ENCODE measurements around the gene MED28.
"Not testable (repeated sequence)": the region's sequence is repeated elsewhere in the genome, so short reads cannot be mapped to it uniquely, and the experiment has no call there.

Gene MED28

GRCh38 chr4:17614416-17615299, at the start of gene MED28:
Gene MED28, plus strand, starts transcription at chr4:17614641. Its CDS starts 14 bp downstream, at chr4:17614655.
- DNase-seq, result peak; percentile 98

GRCh38 chr4:17565846-17566245, 48.6 kb upstream of the MED28 start:
- DNase-seq, result no peak

- DNase-seq, result no peak
These were observed 47.2 kb upstream of the MED28 start for GRCh38 chr4:17567271-17567670.

GRCh38 chr4:17574206-17574605, 40.2 kb upstream of the MED28 start:
- DNase-seq, result no peak

- not testable (repeated sequence) for DNase-seq
These were observed 39.3 kb upstream of the MED28 start for GRCh38 chr4:17575177-17575576.

GRCh38 chr4:17576932-17577664, 37.3 kb upstream of the MED28 start, which contains the start of gene LAP3:
Gene LAP3, plus strand, starts transcription at chr4:17577198. Its CDS starts 268 bp downstream, at chr4:17577466.
- DNase-seq, result peak; percentile 97

GRCh38 chr4:17577665-17578481, 36.6 kb upstream of the MED28 start:
- peak; percentile 70 for DNase-seq

- DNase-seq, result peak; percentile 59
These were observed 36.0 kb upstream of the MED28 start for GRCh38 chr4:17578482-17578891.

GRCh38 chr4:17580969-17581368, 33.5 kb upstream of the MED28 start:
- no peak for DNase-seq

GRCh38 chr4:17583276-17583675, 31.2 kb upstream of the MED28 start:
- DNase-seq, result no peak

- no peak for DNase-seq
These were observed 30.5 kb upstream of the MED28 start for GRCh38 chr4:17583941-17584340.

- DNase-seq, result no peak
These were observed 29.8 kb upstream of the MED28 start for GRCh38 chr4:17584521-17585213.

- DNase-seq, result no peak
These were observed 27.2 kb upstream of the MED28 start for GRCh38 chr4:17587094-17587822.

GRCh38 chr4:17589355-17589754, 25.1 kb upstream of the MED28 start:
- DNase-seq, result no peak

GRCh38 chr4:17595471-17596005, 18.9 kb upstream of the MED28 start:
- no peak for DNase-seq

GRCh38 chr4:17597517-17597916, 16.9 kb upstream of the MED28 start:
- DNase-seq, result no peak

GRCh38 chr4:17599826-17600225, 14.6 kb upstream of the MED28 start:
- DNase-seq, result no peak

- DNase-seq, result no peak
These were observed 9.2 kb upstream of the MED28 start for GRCh38 chr4:17605236-17605635.

- DNase-seq, result peak; percentile 39
These were observed 553 bp upstream of the MED28 start for GRCh38 chr4:17613761-17614415.

- peak; percentile 52 for DNase-seq
These were observed 1.8 kb downstream of the MED28 start for GRCh38 chr4:17616283-17616682.

GRCh38 chr4:17618926-17619325, 4.5 kb downstream of the MED28 start:
- peak; percentile 41 for DNase-seq
